Endothelial cell of umbilical vein (primary cell): ENCODE data around the gene SNCG. TPM values are rescaled to one million over a fixed set of nuclear protein-coding genes. Genes with fewer than 3 reads are reported as not detected.

ENCODE experiments used
- BruUV-seq: library from RNA; stranded (reverse); fragments of 400-500 nt; replicated peaks from 2 replicates; lab custom pipeline; 2021; lab: Mats Ljungman, UMichigan
- CTCF ChIA-PET: fragments of 300-600, 350-600 bp; sonication (Branson Sonifier 250); formaldehyde crosslinking; loops from one replicate; lab custom pipeline; 2021; ENCODE audit warnings: antibody characterized with exemption, inconsistent platforms; lab: Charles Lee
- POLR2A ChIA-PET: fragments of 300-600, 350-600 bp; sonication (Branson Sonifier 250); formaldehyde crosslinking; loops from one replicate; lab custom pipeline; 2021; ENCODE audit warnings: antibody characterized with exemption, inconsistent platforms; lab: Charles Lee
- DNase-seq: peaks from one replicate; pipeline ENCODE4 v3.0.0-alpha.2; 2011; ENCODE audit warnings: low read depth, low spot score
- FAIRE-seq: peaks from 2 replicates; lab custom pipeline; 2011; peaks lifted over from hg19 to GRCh38; lab: Jason Lieb, UNC
- H2AFZ ChIP-seq: 2 replicates; pipeline ENCODE4 v1.6.0; 2012; ENCODE audit warnings: low read depth, low read length, control low read depth, inconsistent platforms
- H3K27ac ChIP-seq: 2 replicates; pipeline ENCODE4 v1.5.1; 2011; ENCODE audit warnings: low read depth, mild to moderate bottlenecking, control low read depth, low read length, moderate library complexity; ENCODE audit not compliant: insufficient read depth
- H3K27me3 ChIP-seq, 2 experiments: 2 replicates each; pipeline versions ENCODE4 v1.6.0 to v1.6.1; 2011; ENCODE audit warnings: low read length in 2 of 2, mixed read lengths in 1 of 2; ENCODE audit not compliant: control insufficient read depth in 2 of 2, insufficient read depth in 2 of 2
- H3K36me3 ChIP-seq, 2 experiments: 2 replicates in 1 of 2; 3 replicates in 1 of 2; pipeline ENCODE4 v1.5.1; 2011; ENCODE audit warnings: low read length in 2 of 2, mild to moderate bottlenecking in 1 of 2, moderate library complexity in 1 of 2; ENCODE audit not compliant: control insufficient read depth in 2 of 2, insufficient read depth in 2 of 2; ENCODE audit errors: extremely low read depth in 1 of 2
- H3K4me1 ChIP-seq: 3 replicates; pipeline ENCODE4 v1.5.1; 2011; ENCODE audit warnings: mild to moderate bottlenecking, low read length; ENCODE audit not compliant: control insufficient read depth, insufficient read depth; ENCODE audit errors: extremely low read depth
- H3K4me2 ChIP-seq: 2 replicates; pipeline ENCODE4 v1.6.1; 2011; ENCODE audit warnings: low read length, control low read depth, mixed read lengths; ENCODE audit not compliant: insufficient read depth
- H3K4me3 ChIP-seq, 3 experiments: fragments of 200-600 bp in 1 of 3; sonication (generic), shearing (Covaris generic) in 1 of 3; replicated peaks in 1 of 3; 2 replicates each; pipeline ENCODE4 v1.5.1; 2011 to 2016; ENCODE audit warnings: control low read depth in 3 of 3, low read length in 3 of 3, mild to moderate bottlenecking in 2 of 3, inconsistent platforms in 1 of 3, low read depth in 1 of 3, moderate library complexity in 1 of 3; ENCODE audit not compliant: insufficient read depth in 1 of 3
- H3K79me2 ChIP-seq: 2 replicates; pipeline ENCODE4 v1.6.0; 2012; ENCODE audit warnings: low read length, inconsistent platforms; ENCODE audit not compliant: control insufficient read depth, insufficient read depth
- H3K9ac ChIP-seq: replicated peaks from 2 replicates; pipeline ENCODE3; 2011; ENCODE audit warnings: low read length, control low read depth; ENCODE audit not compliant: insufficient read depth; ENCODE audit errors: extremely low read depth
- H3K9me1 ChIP-seq: replicated peaks from 3 replicates; pipeline ENCODE4 v1.6.0; 2011; ENCODE audit warnings: mild to moderate bottlenecking, low read length; ENCODE audit not compliant: control insufficient read depth, insufficient read depth; ENCODE audit errors: extremely low read depth
- H3K9me3 ChIP-seq: replicated peaks from 2 replicates; pipeline ENCODE4 v1.5.1; 2012; ENCODE audit warnings: low read length, inconsistent platforms; ENCODE audit not compliant: control insufficient read depth, insufficient read depth
- H4K20me1 ChIP-seq: replicated peaks from 2 replicates; pipeline ENCODE3; 2011; ENCODE audit warnings: mild to moderate bottlenecking, low read length; ENCODE audit not compliant: control insufficient read depth, insufficient read depth; ENCODE audit errors: extremely low read depth
- EZH2 ChIP-seq: IDR thresholded peaks from 2 replicates; pipeline ENCODE4 v1.6.1; 2012; ENCODE audit warnings: borderline replicate concordance, low read depth, mild to moderate bottlenecking, moderate library complexity, low read length, inconsistent platforms; ENCODE audit not compliant: severe bottlenecking
- FOS ChIP-seq: IDR thresholded peaks from 2 replicates; pipeline ENCODE4 v1.6.1; 2011; ENCODE audit warnings: mild to moderate bottlenecking, low read length, moderate library complexity, borderline replicate concordance; ENCODE audit not compliant: insufficient read depth
- GATA2 ChIP-seq: IDR thresholded peaks from 2 replicates; pipeline ENCODE4 v1.7.0; 2011; ENCODE audit warnings: low read depth, mild to moderate bottlenecking, moderate library complexity, mixed read lengths, low read length; ENCODE audit not compliant: insufficient read length, insufficient read depth
- JUN ChIP-seq: IDR thresholded peaks from 2 replicates; pipeline ENCODE4 v1.6.1; 2011; ENCODE audit warnings: borderline replicate concordance, low read depth; ENCODE audit not compliant: insufficient read length, insufficient read depth
- MYC ChIP-seq: IDR thresholded peaks from one replicate; pipeline ENCODE4 v1.6.1; 2011; ENCODE audit warnings: mild to moderate bottlenecking, low read depth, low read length
- POLR2A ChIP-seq: IDR thresholded peaks from 2 replicates; pipeline ENCODE4 v1.6.1; 2012; ENCODE audit warnings: low read depth, mild to moderate bottlenecking, control low read depth, low read length
- POLR2AphosphoS5 ChIP-seq: IDR thresholded peaks from 2 replicates; pipeline ENCODE4 v1.6.1; 2012; ENCODE audit warnings: low read depth, mild to moderate bottlenecking, control low read depth, low read length, moderate library complexity; ENCODE audit not compliant: insufficient read depth
- dilution Hi-C: fragments of 300-500 bp; cut with MboI; formaldehyde crosslinking; loops from one replicate; pipeline ENCODE4 v1.15.0; 2019; ENCODE audit warnings: low sequenced_read_pairs; ENCODE audit not compliant: extremely low pct_ligation_motif_present
- intact Hi-C: fragments of 100-400 bp; cut with micrococcal nuclease; formaldehyde crosslinking; loops from one replicate; pipeline ENCODE4 v1.10.0; 2022
- polyA plus RNA-seq, 4 experiments: library from polyadenylated mRNA; depleted of rRNA in 3 of 4; stranded (reverse) in 3 of 4; unstranded in 1 of 4; fragments of >200 nt; gene quantifications; 2 replicates each; pipeline versions ENCODE4 v1.2.1 to v1.2.3, GENCODE V29; 2011 to 2012; ENCODE audit warnings: missing spikeins in 1 of 4
- total RNA-seq: library from RNA; stranded (reverse); gene quantifications from 2 replicates; pipeline ENCODE4 v1.2.3, GENCODE V29; 2021
- TF ChIP-seq, protein P1 (sequence below): IDR thresholded peaks from 2 replicates; pipeline ENCODE4 v1.6.1; 2011; ENCODE audit not compliant: insufficient read depth, insufficient read length
- TF ChIP-seq, protein P2 (sequence below), 2 donors: IDR thresholded peaks; 1 replicate in 1 of 2; 2 replicates in 1 of 2; pipeline ENCODE4 v1.5.1; 2011; ENCODE audit warnings: low read length in 2 of 2, mild to moderate bottlenecking in 2 of 2, moderate library complexity in 2 of 2, control low read depth in 1 of 2, inconsistent platforms in 1 of 2, low read depth in 1 of 2; ENCODE audit not compliant: insufficient read depth in 1 of 2; ENCODE audit errors: extremely low read depth in 1 of 2

The SNCG gene
- total and polyA plus RNA-seq, 2 donors (not counting 3 experiments of a cell fraction or from before 2014, with no cell fraction given): 31.4 to 60.8 TPM

DNA sequence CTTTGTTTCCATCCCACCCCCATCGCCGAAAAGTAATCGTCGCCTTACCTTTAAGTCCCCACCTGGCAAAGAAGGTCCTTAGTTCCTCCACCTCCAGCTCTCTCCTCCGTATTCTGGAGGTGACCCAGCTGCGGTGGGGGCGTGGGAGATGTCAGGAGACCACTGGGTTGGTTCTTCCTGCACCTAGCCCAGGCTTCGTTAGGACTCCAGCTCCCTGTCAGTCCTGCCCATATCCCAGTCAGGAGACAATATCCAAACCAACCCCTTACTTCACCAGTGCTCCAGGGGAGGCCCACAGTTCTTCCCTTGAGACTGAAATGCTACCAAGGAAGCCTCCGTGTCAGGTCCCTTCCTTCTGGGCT, 10.6 kb downstream of the SNCG start:
- Histone ChIP-seq H3K27ac (peak overlapping the region; percentile 16), H3K4me1 (peaks cover 55% of the 10 kb centered on the region), H3K27me3 (no peaks in the 10 kb centered on the region), H3K4me3 (no peak overlapping the region), H2AFZ (peak overlapping the region; percentile 56), H3K36me3 (no peaks in the 10 kb centered on the region), H4K20me1 (no peaks in the 10 kb centered on the region), H3K9me1 (no peaks in the 10 kb centered on the region), H3K79me2 (no peaks in the 10 kb centered on the region), H3K9ac (no peak overlapping the region), H3K4me2 (peak overlapping the region; percentile 49), H3K9me3 (no peaks in the 10 kb centered on the region)
- no peak for TF ChIP-seq POLR2AphosphoS5
- no peak for TF ChIP-seq JUN
- TF ChIP-seq, protein P1, sequence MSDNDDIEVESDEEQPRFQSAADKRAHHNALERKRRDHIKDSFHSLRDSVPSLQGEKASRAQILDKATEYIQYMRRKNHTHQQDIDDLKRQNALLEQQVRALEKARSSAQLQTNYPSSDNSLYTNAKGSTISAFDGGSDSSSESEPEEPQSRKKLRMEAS: no peak
- no peak for TF ChIP-seq MYC
- TF ChIP-seq GATA2: no peak
- TF ChIP-seq FOS: no peak
- no peak for TF ChIP-seq EZH2
- no peak for TF ChIP-seq POLR2A
- TF ChIP-seq, protein P2, sequence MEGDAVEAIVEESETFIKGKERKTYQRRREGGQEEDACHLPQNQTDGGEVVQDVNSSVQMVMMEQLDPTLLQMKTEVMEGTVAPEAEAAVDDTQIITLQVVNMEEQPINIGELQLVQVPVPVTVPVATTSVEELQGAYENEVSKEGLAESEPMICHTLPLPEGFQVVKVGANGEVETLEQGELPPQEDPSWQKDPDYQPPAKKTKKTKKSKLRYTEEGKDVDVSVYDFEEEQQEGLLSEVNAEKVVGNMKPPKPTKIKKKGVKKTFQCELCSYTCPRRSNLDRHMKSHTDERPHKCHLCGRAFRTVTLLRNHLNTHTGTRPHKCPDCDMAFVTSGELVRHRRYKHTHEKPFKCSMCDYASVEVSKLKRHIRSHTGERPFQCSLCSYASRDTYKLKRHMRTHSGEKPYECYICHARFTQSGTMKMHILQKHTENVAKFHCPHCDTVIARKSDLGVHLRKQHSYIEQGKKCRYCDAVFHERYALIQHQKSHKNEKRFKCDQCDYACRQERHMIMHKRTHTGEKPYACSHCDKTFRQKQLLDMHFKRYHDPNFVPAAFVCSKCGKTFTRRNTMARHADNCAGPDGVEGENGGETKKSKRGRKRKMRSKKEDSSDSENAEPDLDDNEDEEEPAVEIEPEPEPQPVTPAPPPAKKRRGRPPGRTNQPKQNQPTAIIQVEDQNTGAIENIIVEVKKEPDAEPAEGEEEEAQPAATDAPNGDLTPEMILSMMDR (IDR thresholded peaks at IDR 0.05; ENCODE audit: extremely low read depth in 1 of 2, insufficient read depth in 1 of 2, low read depth in 1 of 2, low read length in 2 of 2): no peak
- dilution Hi-C loops: no loop called here
- FAIRE-seq (no peak), DNase-seq (no peak)
- intact Hi-C loops: loop anchor here (2.0 kb wide), 1 partner anchor 116 kb away; no protein-coding TSS in a partner anchor
- POLR2A ChIA-PET: interaction anchor here (1.4 to 2.0 kb wide), 2 partner anchors 8 to 11 kb away, joined by 3 to 11 read pairs; partner anchors contain the start of genes MMRN2 and SNCG
- no TSS peak for BruUV-seq
- CTCF ChIA-PET: interaction anchor here (1.1 to 8.5 kb wide), 7 partner anchors 8 to 276 kb away, joined by 3 to 189 read pairs (median 5); partner anchors contain the start of genes MMRN2 and SNCG
